Measurements from ENCODE around the gene TTBK2. TPM values are rescaled to one million over a fixed set of nuclear protein-coding genes. Genes with fewer than 3 reads are reported as not detected.

TTBK2 gene
- total and polyA plus RNA-seq, 10 donors = 1.4 to 27.8 (median 19.5) TPM

DNA sequence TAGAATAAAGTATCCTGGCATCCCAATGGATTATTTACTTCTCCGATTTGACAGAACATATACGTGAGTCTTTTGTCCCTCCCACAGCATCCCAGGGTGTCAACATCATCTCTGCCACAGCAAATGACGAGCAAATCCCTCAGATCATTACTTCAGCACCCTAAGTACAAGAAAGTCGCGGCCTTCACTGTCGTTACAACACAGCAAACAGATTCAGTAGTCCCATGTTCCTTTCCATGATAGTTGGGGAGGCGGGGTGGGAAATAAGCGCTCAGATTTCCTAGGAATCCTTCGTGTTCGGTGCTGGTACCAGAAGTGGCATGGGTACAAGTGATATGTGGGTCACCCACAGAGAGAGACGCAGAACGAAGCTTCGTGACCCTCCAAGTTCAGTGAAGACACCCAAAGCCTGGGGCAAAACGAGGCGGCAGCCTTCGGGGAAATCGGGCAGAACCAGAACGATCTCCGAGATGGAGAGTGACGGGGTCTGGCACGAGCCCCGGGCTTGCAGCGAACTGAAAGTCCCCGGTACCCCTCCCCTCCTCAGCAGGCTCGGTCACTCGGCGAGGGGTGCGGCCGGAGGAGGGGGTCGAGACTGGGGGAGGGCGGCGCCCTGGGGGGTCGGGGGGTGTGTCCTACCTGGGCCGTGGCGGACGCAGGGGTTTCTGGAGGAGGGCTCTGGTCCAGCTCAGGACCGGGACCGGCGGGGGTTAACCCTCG is 619 bp downstream of the TTBK2 start:
- peak overlapping the region; percentile 69 to 98 (median 96) for H3K4me3 ChIP-seq
- DNase-seq = no peak
- H3K27me3 ChIP-seq (replicated peaks in 1 of 7) = no peaks in the 10 kb centered on the region
- no peaks in the 10 kb centered on the region for H3K9me3 ChIP-seq
- H3K27ac ChIP-seq = peak overlapping the region; percentile 55 to 94 (median 90)
- peaks cover 9 to 63% (median 43%) of the 10 kb centered on the region in 6 donors for H3K4me1 ChIP-seq
- intact Hi-C loops (cut with DNase I; ENCODE audit: low total_unique reads) = no loop called here
- H3K36me3 ChIP-seq = no peaks in the 10 kb centered on the region
- TF ChIP-seq POLR2AphosphoS5 (IDR thresholded peaks at IDR 0.05) = peak in 1 of 3 donors; percentile 16
- TF ChIP-seq, protein P1, sequence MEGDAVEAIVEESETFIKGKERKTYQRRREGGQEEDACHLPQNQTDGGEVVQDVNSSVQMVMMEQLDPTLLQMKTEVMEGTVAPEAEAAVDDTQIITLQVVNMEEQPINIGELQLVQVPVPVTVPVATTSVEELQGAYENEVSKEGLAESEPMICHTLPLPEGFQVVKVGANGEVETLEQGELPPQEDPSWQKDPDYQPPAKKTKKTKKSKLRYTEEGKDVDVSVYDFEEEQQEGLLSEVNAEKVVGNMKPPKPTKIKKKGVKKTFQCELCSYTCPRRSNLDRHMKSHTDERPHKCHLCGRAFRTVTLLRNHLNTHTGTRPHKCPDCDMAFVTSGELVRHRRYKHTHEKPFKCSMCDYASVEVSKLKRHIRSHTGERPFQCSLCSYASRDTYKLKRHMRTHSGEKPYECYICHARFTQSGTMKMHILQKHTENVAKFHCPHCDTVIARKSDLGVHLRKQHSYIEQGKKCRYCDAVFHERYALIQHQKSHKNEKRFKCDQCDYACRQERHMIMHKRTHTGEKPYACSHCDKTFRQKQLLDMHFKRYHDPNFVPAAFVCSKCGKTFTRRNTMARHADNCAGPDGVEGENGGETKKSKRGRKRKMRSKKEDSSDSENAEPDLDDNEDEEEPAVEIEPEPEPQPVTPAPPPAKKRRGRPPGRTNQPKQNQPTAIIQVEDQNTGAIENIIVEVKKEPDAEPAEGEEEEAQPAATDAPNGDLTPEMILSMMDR (IDR thresholded peaks at IDR 0.05 in 8 of 11, conservative IDR thresholded peaks at IDR 0.05 in 3 of 11) = no peak
- WGBS, 5 donors = 0 to 3% (median 1%) methylated on average over 16 to 40 of the region's 40 CpGs

DNA sequence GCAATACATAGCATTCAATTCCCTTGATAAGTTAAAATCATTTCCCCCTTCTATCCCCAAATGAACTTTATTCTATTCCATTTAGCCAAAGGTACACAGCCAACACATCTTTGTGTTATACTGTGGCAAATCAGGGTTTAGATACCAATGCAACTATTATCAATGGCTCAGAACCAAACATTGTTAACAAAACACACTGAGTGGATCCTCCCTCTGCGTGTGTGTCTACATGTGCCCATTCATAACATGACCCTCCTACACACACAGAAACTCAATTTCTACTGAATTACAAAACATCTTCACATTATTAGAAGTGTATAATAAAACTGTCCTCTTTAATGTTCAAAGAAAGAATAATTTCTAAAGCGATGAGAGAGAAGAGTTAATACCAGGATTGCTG is 1.3 kb downstream of the TTBK2 start:
- TF ChIP-seq POLR2A (IDR thresholded peaks at IDR 0.05) = no peak
- TF ChIP-seq, protein P1 (IDR thresholded peaks at IDR 0.05 in 8 of 11, conservative IDR thresholded peaks at IDR 0.05 in 3 of 11) = no peak
- no peak for TF ChIP-seq POLR2AphosphoS5 (IDR thresholded peaks at IDR 0.05)
- intact Hi-C loops (cut with DNase I; ENCODE audit: low total_unique reads) = no loop called here
- Histone ChIP-seq H3K27ac (peak overlapping the region; percentile 55 to 94 (median 90)), H3K36me3 (no peaks in the 10 kb centered on the region), H3K4me1 (peaks cover 9 to 69% (median 48%) of the 10 kb centered on the region in 6 donors), H3K27me3 (replicated peaks in 1 of 7) (no peaks in the 10 kb centered on the region), H3K4me3 (peak overlapping the region in 6 of 8 donors; percentile 88 to 98 (median 98)), H3K9me3 (no peaks in the 10 kb centered on the region)
- 46 to 60% (median 56%) methylated on average over 2 of the region's 2 CpGs for WGBS, 5 donors
- no peak for DNase-seq

DNA sequence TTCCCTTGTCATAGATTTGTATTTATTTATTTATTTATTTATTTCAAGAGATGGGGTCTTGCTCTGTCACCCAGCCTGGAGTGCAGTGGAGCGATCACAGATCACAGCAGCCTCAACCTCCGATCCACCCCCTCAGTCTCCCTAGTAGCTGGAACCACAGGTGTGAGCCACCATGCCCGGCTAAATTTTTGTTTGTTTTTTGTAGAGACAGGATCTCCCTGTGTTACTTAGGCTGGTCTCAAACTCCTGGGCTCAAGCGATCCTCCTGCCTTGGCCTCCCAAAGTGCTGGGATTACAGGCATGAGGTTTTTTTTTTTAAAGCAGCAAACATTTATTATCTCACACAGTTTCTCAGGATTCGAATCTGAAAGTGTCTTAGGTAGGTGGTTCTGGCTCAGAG is 2.5 kb downstream of the TTBK2 start:
- H3K27me3 ChIP-seq (replicated peaks in 1 of 7) = no peaks in the 10 kb centered on the region
- H3K4me3 ChIP-seq = no peak overlapping the region
- TF ChIP-seq POLR2A (IDR thresholded peaks at IDR 0.05) (no peak), POLR2AphosphoS5 (IDR thresholded peaks at IDR 0.05) (no peak)
- TF ChIP-seq, protein P1 (IDR thresholded peaks at IDR 0.05 in 8 of 11, conservative IDR thresholded peaks at IDR 0.05 in 3 of 11) = no peak
- intact Hi-C loops (cut with DNase I; ENCODE audit: low total_unique reads) = no loop called here
- peaks cover 9 to 78% (median 54%) of the 10 kb centered on the region in 6 donors for H3K4me1 ChIP-seq
- H3K36me3 ChIP-seq = no peaks in the 10 kb centered on the region
- H3K9me3 ChIP-seq = no peaks in the 10 kb centered on the region
- 80 to 88% (median 82%) methylated on average over 5 of the region's 5 CpGs for WGBS, 5 donors
- no peak overlapping the region for H3K27ac ChIP-seq
- no peak for DNase-seq

DNA sequence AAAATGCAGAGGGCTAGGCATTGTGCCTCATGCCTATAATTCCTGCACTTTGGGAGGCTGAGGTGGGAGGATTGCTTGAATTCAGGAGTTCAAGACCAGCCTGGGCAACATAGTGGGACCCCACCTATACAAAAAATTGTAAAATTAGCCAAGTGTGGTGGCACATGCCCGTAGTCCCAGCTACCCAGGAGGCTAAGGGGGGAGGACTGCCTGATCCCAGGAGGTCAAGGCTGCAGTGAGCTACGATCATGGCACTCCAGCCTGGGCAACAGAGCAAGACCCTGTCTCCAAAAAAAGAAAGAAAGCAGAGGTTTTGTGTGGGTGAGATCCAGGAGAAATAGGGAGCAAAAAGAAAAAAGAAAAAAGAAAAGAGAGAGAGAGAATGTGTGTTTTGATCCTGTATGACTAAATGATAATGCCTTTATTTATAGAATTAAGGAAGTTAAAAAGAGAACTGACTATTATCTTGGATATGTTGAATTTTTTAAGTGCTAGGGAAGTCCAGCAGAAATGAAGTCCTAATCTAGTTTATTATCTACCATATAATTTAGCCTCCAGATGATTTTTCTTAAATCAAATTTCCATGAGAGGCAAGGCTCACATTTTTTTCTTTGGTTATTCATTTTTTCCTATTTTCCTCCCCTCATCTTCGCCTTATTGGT is 4.8 kb downstream of the TTBK2 start:
- intact Hi-C loops (cut with DNase I; ENCODE audit: low total_unique reads) = no loop called here
- WGBS, 5 donors = 80 to 95% (median 87%) methylated on average over 3 of the region's 3 CpGs
- DNase-seq = no peak

More for the DNA sequence above, 4.8 kb downstream of the TTBK2 start:
- Histone ChIP-seq H3K9me3 (no peaks in the 10 kb centered on the region), H3K4me1 (peaks cover 9 to 68% (median 49%) of the 10 kb centered on the region in 6 donors), H3K4me3 (no peak overlapping the region), H3K36me3 (no peaks in the 10 kb centered on the region), H3K27ac (no peak overlapping the region), H3K27me3 (replicated peaks in 1 of 7) (no peaks in the 10 kb centered on the region)
- TF ChIP-seq POLR2A (IDR thresholded peaks at IDR 0.05) = no peak
- TF ChIP-seq POLR2AphosphoS5 (IDR thresholded peaks at IDR 0.05) = no peak
- TF ChIP-seq, protein P1 (IDR thresholded peaks at IDR 0.05 in 8 of 11, conservative IDR thresholded peaks at IDR 0.05 in 3 of 11) = no peak
